Endothelial cell of umbilical vein (primary cell): ENCODE results near the gene CCDC85C. TPM values are rescaled to one million over a fixed set of nuclear protein-coding genes. Genes with fewer than 3 reads are reported as not detected.
"Not testable (repeated sequence)": the region's sequence is repeated elsewhere in the genome, so short reads cannot be mapped to it uniquely, and the experiment has no call there.

Experiments used
- BruUV-seq: library from RNA; stranded (reverse); fragments of 400-500 nt; replicated peaks from 2 replicates; lab custom pipeline; 2021; lab: Mats Ljungman, UMichigan
- CTCF ChIA-PET: fragments of 300-600, 350-600 bp; sonication (Branson Sonifier 250); formaldehyde crosslinking; loops from one replicate; lab custom pipeline; 2021; ENCODE audit warnings: antibody characterized with exemption, inconsistent platforms; lab: Charles Lee
- POLR2A ChIA-PET: fragments of 300-600, 350-600 bp; sonication (Branson Sonifier 250); formaldehyde crosslinking; loops from one replicate; lab custom pipeline; 2021; ENCODE audit warnings: antibody characterized with exemption, inconsistent platforms; lab: Charles Lee
- DNase-seq: peaks from one replicate; pipeline ENCODE4 v3.0.0-alpha.2; 2011; ENCODE audit warnings: low read depth, low spot score
- FAIRE-seq: peaks from 2 replicates; lab custom pipeline; 2011; peaks lifted over from hg19 to GRCh38; lab: Jason Lieb, UNC
- H2AFZ ChIP-seq: 2 replicates; pipeline ENCODE4 v1.6.0; 2012; ENCODE audit warnings: low read depth, low read length, control low read depth, inconsistent platforms
- H3K27ac ChIP-seq: 2 replicates; pipeline ENCODE4 v1.5.1; 2011; ENCODE audit warnings: low read depth, mild to moderate bottlenecking, control low read depth, low read length, moderate library complexity; ENCODE audit not compliant: insufficient read depth
- H3K27me3 ChIP-seq, 2 experiments: 2 replicates each; pipeline versions ENCODE4 v1.6.0 to v1.6.1; 2011; ENCODE audit warnings: low read length in 2 of 2, mixed read lengths in 1 of 2; ENCODE audit not compliant: control insufficient read depth in 2 of 2, insufficient read depth in 2 of 2
- H3K36me3 ChIP-seq, 2 experiments: 2 replicates in 1 of 2; 3 replicates in 1 of 2; pipeline ENCODE4 v1.5.1; 2011; ENCODE audit warnings: low read length in 2 of 2, mild to moderate bottlenecking in 1 of 2, moderate library complexity in 1 of 2; ENCODE audit not compliant: control insufficient read depth in 2 of 2, insufficient read depth in 2 of 2; ENCODE audit errors: extremely low read depth in 1 of 2
- H3K4me1 ChIP-seq: 3 replicates; pipeline ENCODE4 v1.5.1; 2011; ENCODE audit warnings: mild to moderate bottlenecking, low read length; ENCODE audit not compliant: control insufficient read depth, insufficient read depth; ENCODE audit errors: extremely low read depth
- H3K4me2 ChIP-seq: 2 replicates; pipeline ENCODE4 v1.6.1; 2011; ENCODE audit warnings: low read length, control low read depth, mixed read lengths; ENCODE audit not compliant: insufficient read depth
- H3K4me3 ChIP-seq, 3 experiments: fragments of 200-600 bp in 1 of 3; sonication (generic), shearing (Covaris generic) in 1 of 3; replicated peaks in 1 of 3; 2 replicates each; pipeline ENCODE4 v1.5.1; 2011 to 2016; ENCODE audit warnings: control low read depth in 3 of 3, low read length in 3 of 3, mild to moderate bottlenecking in 2 of 3, inconsistent platforms in 1 of 3, low read depth in 1 of 3, moderate library complexity in 1 of 3; ENCODE audit not compliant: insufficient read depth in 1 of 3
- H3K79me2 ChIP-seq: 2 replicates; pipeline ENCODE4 v1.6.0; 2012; ENCODE audit warnings: low read length, inconsistent platforms; ENCODE audit not compliant: control insufficient read depth, insufficient read depth
- H3K9ac ChIP-seq: replicated peaks from 2 replicates; pipeline ENCODE3; 2011; ENCODE audit warnings: low read length, control low read depth; ENCODE audit not compliant: insufficient read depth; ENCODE audit errors: extremely low read depth
- H3K9me1 ChIP-seq: replicated peaks from 3 replicates; pipeline ENCODE4 v1.6.0; 2011; ENCODE audit warnings: mild to moderate bottlenecking, low read length; ENCODE audit not compliant: control insufficient read depth, insufficient read depth; ENCODE audit errors: extremely low read depth
- H3K9me3 ChIP-seq: replicated peaks from 2 replicates; pipeline ENCODE4 v1.5.1; 2012; ENCODE audit warnings: low read length, inconsistent platforms; ENCODE audit not compliant: control insufficient read depth, insufficient read depth
- H4K20me1 ChIP-seq: replicated peaks from 2 replicates; pipeline ENCODE3; 2011; ENCODE audit warnings: mild to moderate bottlenecking, low read length; ENCODE audit not compliant: control insufficient read depth, insufficient read depth; ENCODE audit errors: extremely low read depth
- EZH2 ChIP-seq: IDR thresholded peaks from 2 replicates; pipeline ENCODE4 v1.6.1; 2012; ENCODE audit warnings: borderline replicate concordance, low read depth, mild to moderate bottlenecking, moderate library complexity, low read length, inconsistent platforms; ENCODE audit not compliant: severe bottlenecking
- FOS ChIP-seq: IDR thresholded peaks from 2 replicates; pipeline ENCODE4 v1.6.1; 2011; ENCODE audit warnings: mild to moderate bottlenecking, low read length, moderate library complexity, borderline replicate concordance; ENCODE audit not compliant: insufficient read depth
- GATA2 ChIP-seq: IDR thresholded peaks from 2 replicates; pipeline ENCODE4 v1.7.0; 2011; ENCODE audit warnings: low read depth, mild to moderate bottlenecking, moderate library complexity, mixed read lengths, low read length; ENCODE audit not compliant: insufficient read length, insufficient read depth
- JUN ChIP-seq: IDR thresholded peaks from 2 replicates; pipeline ENCODE4 v1.6.1; 2011; ENCODE audit warnings: borderline replicate concordance, low read depth; ENCODE audit not compliant: insufficient read length, insufficient read depth
- MYC ChIP-seq: IDR thresholded peaks from one replicate; pipeline ENCODE4 v1.6.1; 2011; ENCODE audit warnings: mild to moderate bottlenecking, low read depth, low read length
- POLR2A ChIP-seq: IDR thresholded peaks from 2 replicates; pipeline ENCODE4 v1.6.1; 2012; ENCODE audit warnings: low read depth, mild to moderate bottlenecking, control low read depth, low read length
- POLR2AphosphoS5 ChIP-seq: IDR thresholded peaks from 2 replicates; pipeline ENCODE4 v1.6.1; 2012; ENCODE audit warnings: low read depth, mild to moderate bottlenecking, control low read depth, low read length, moderate library complexity; ENCODE audit not compliant: insufficient read depth
- dilution Hi-C: fragments of 300-500 bp; cut with MboI; formaldehyde crosslinking; loops from one replicate; pipeline ENCODE4 v1.15.0; 2019; ENCODE audit warnings: low sequenced_read_pairs; ENCODE audit not compliant: extremely low pct_ligation_motif_present
- intact Hi-C: fragments of 100-400 bp; cut with micrococcal nuclease; formaldehyde crosslinking; loops from one replicate; pipeline ENCODE4 v1.10.0; 2022
- polyA plus RNA-seq, 4 experiments: library from polyadenylated mRNA; depleted of rRNA in 3 of 4; stranded (reverse) in 3 of 4; unstranded in 1 of 4; fragments of >200 nt; gene quantifications; 2 replicates each; pipeline versions ENCODE4 v1.2.1 to v1.2.3, GENCODE V29; 2011 to 2012; ENCODE audit warnings: missing spikeins in 1 of 4
- total RNA-seq: library from RNA; stranded (reverse); gene quantifications from 2 replicates; pipeline ENCODE4 v1.2.3, GENCODE V29; 2021
- TF ChIP-seq, protein P1 (sequence below), 2 donors: IDR thresholded peaks; 1 replicate in 1 of 2; 2 replicates in 1 of 2; pipeline ENCODE4 v1.5.1; 2011; ENCODE audit warnings: low read length in 2 of 2, mild to moderate bottlenecking in 2 of 2, moderate library complexity in 2 of 2, control low read depth in 1 of 2, inconsistent platforms in 1 of 2, low read depth in 1 of 2; ENCODE audit not compliant: insufficient read depth in 1 of 2; ENCODE audit errors: extremely low read depth in 1 of 2
- TF ChIP-seq, protein P2 (sequence below): IDR thresholded peaks from 2 replicates; pipeline ENCODE4 v1.6.1; 2011; ENCODE audit not compliant: insufficient read depth, insufficient read length

CCDC85C gene
- total and polyA plus RNA-seq, 2 donors (not counting 3 experiments of a cell fraction or from before 2014, with no cell fraction given), result 7.5 to 17.8 TPM

DNA sequence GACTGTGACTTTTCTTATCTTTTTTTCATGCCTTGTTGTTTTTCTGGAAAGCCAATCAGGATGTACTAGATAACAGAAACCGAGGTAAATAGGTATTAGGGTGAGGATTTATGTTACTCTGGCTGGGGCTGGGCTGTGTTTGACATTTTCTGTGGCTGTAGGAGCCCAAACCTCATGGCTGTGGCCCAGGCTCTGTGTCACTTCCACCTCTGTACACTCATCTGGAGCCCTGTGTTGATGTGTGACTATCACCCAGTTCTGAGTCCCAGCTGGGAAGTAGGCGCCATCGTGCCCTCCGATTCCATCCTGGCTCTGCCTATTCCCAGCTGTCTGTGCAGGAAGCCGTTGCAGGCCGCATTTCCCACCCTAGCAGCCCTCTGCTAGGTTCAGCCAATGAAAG, 39.3 kb upstream of the CCDC85C start:
- no peaks in the 10 kb centered on the region for H3K27me3 ChIP-seq
- no peak overlapping the region for H3K4me3 ChIP-seq
- no peak for DNase-seq
- no peaks in the 10 kb centered on the region for H3K4me1 ChIP-seq
- no peaks in the 10 kb centered on the region for H3K79me2 ChIP-seq
- BruUV-seq, result no TSS peak
- FAIRE-seq, result no peak
- H3K4me2 ChIP-seq, result no peak overlapping the region
- ChIA-PET POLR2A (no interaction called here), CTCF (no interaction called here)
- no peak overlapping the region for H3K9ac ChIP-seq
- H2AFZ ChIP-seq, result no peak overlapping the region
- no peak for TF ChIP-seq POLR2A
- no peak for TF ChIP-seq JUN
- TF ChIP-seq FOS, result no peak
- TF ChIP-seq GATA2, result no peak
- no peak for TF ChIP-seq EZH2
- no peak for TF ChIP-seq POLR2AphosphoS5
- no peak for TF ChIP-seq MYC
- TF ChIP-seq, protein P1, sequence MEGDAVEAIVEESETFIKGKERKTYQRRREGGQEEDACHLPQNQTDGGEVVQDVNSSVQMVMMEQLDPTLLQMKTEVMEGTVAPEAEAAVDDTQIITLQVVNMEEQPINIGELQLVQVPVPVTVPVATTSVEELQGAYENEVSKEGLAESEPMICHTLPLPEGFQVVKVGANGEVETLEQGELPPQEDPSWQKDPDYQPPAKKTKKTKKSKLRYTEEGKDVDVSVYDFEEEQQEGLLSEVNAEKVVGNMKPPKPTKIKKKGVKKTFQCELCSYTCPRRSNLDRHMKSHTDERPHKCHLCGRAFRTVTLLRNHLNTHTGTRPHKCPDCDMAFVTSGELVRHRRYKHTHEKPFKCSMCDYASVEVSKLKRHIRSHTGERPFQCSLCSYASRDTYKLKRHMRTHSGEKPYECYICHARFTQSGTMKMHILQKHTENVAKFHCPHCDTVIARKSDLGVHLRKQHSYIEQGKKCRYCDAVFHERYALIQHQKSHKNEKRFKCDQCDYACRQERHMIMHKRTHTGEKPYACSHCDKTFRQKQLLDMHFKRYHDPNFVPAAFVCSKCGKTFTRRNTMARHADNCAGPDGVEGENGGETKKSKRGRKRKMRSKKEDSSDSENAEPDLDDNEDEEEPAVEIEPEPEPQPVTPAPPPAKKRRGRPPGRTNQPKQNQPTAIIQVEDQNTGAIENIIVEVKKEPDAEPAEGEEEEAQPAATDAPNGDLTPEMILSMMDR (IDR thresholded peaks at IDR 0.05; ENCODE audit: extremely low read depth in 1 of 2, insufficient read depth in 1 of 2, low read depth in 1 of 2, low read length in 2 of 2), result no peak
- TF ChIP-seq, protein P2, sequence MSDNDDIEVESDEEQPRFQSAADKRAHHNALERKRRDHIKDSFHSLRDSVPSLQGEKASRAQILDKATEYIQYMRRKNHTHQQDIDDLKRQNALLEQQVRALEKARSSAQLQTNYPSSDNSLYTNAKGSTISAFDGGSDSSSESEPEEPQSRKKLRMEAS, result no peak
- H3K9me1 ChIP-seq, result no peaks in the 10 kb centered on the region
- H3K36me3 ChIP-seq, result no peaks in the 10 kb centered on the region
- dilution Hi-C loops, result no loop called here
- intact Hi-C loops, result no loop called here
- H3K27ac ChIP-seq, result no peak overlapping the region
- H4K20me1 ChIP-seq, result no peaks in the 10 kb centered on the region
- H3K9me3 ChIP-seq, result no peaks in the 10 kb centered on the region

GRCh38 chr14:99642771-99643170, 38.8 kb upstream of the CCDC85C start:
- H3K36me3 ChIP-seq, H3K27ac ChIP-seq, H3K4me2 ChIP-seq, DNase-seq, CTCF ChIA-PET, H3K9me3 ChIP-seq, FAIRE-seq, intact Hi-C loops, H3K4me3 ChIP-seq, H2AFZ ChIP-seq, H3K79me2 ChIP-seq, H3K9me1 ChIP-seq, POLR2A ChIA-PET, H3K9ac ChIP-seq, dilution Hi-C loops, H3K4me1 ChIP-seq, BruUV-seq, H4K20me1 ChIP-seq, H3K27me3 ChIP-seq: not testable (repeated sequence)
